Measurements from ENCODE around the gene ADAMTS15. TPM values are rescaled to one million over a fixed set of nuclear protein-coding genes. Genes with fewer than 3 reads are reported as not detected.
"Not testable (repeated sequence)": the region's sequence is repeated elsewhere in the genome, so short reads cannot be mapped to it uniquely, and the experiment has no call there.

Gene ADAMTS15
- total RNA-seq, 3 donors from 2014 or later, result not detected

DNA sequence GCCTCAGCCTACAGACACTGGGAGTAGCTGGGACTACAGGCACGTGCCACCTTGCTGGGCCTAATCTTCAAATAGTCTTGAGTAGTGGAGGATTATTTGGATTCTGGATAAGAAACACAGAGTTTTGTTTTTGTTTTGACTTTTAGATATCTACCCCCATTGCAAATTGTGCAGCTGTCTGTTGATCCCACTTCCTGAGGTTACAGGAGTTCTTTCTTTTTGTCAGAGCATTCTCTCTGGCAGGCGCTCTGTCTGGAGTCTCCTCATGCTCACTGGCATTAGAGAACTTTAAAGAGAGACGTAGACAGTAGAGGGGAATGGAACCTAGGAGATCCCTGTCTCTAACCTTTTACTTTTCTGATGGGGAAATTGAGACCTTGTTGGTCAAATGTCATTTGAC lies 12.3 kb upstream of the ADAMTS15 start:
- peaks cover 5% of the 10 kb centered on the region for H3K27me3 Mint-ChIP-seq (ENCODE audit: low read depth)
- H3K4me3 Mint-ChIP-seq, result no peak overlapping the region
- DNase-seq, result no peak
- H3K4me1 Mint-ChIP-seq (ENCODE audit: low read depth), result peaks cover 14% of the 10 kb centered on the region
- no peak for ATAC-seq
- no peaks in the 10 kb centered on the region for H3K36me3 Mint-ChIP-seq (ENCODE audit: insufficient read depth)
- H3K9me3 Mint-ChIP-seq, result no peaks in the 10 kb centered on the region

DNA sequence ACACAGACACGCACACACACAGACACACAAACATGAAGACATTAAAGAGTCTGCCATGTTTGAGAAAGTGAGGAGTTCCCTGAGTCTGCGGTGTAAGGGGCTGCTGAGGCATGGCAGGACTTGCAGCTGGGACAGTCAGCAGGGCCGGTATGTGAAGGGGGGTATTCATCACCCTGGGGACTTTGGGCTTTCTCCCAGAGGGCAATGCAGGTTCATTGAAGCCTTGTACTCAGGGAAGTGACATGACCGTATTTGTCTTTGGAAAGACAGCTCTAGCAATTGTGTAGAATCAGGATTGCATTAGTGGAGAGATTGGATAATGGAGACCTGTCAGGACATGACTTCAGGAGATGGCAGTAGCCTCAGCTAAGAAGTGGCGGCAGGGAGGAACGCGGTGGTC lies 10.6 kb upstream of the ADAMTS15 start:
- Mint-ChIP-seq H3K4me3 (no peak overlapping the region), H3K9me3 (no peaks in the 10 kb centered on the region), H3K4me1 (ENCODE audit: low read depth) (peaks cover 14% of the 10 kb centered on the region), H3K36me3 (ENCODE audit: insufficient read depth) (no peaks in the 10 kb centered on the region), H3K27me3 (ENCODE audit: low read depth) (peaks cover 2% of the 10 kb centered on the region)
- no peak for ATAC-seq
- no peak for DNase-seq

DNA sequence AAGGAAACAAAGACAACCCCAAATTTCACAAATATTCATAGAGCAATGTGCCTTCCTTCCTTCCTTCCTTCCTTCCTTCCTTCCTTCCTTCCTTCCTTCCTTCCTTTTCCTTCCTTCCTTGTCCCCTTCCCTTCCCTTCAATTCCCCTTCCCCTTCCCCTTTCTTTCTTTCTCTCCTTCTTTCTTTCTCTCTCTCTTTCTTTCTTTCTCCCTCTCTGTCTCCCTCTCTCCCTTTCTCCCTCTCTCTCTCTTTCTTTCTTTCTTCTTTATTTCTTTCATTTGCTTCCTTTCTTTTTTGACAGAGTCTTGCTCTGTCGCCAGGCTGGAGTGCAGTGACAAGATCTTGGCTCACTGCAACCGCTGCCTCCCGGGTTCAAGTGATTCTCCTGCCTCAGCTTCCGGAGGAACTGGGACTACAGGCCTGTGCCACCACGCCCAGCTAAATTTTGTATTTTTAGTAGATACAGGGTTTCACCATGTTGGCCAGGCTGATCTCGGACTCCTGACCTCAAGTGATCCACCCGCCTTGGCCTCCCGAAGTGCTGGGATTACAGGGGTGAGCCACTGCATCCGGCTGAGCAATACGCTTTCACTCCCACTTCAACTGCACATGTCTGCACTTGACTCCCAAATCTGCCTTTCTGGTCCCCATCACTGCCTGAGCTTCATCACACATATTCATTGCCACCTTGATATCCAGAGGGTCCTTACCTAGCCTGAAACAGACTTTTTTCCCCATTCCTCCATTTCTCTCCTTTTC lies 9.9 kb upstream of the ADAMTS15 start:
- H3K27me3 Mint-ChIP-seq (ENCODE audit: low read depth); ATAC-seq; H3K9me3 Mint-ChIP-seq; H3K36me3 Mint-ChIP-seq (ENCODE audit: insufficient read depth); H3K4me3 Mint-ChIP-seq; DNase-seq: not testable (repeated sequence)
- H3K4me1 Mint-ChIP-seq (ENCODE audit: low read depth), result peaks cover 14% of the 10 kb centered on the region

DNA sequence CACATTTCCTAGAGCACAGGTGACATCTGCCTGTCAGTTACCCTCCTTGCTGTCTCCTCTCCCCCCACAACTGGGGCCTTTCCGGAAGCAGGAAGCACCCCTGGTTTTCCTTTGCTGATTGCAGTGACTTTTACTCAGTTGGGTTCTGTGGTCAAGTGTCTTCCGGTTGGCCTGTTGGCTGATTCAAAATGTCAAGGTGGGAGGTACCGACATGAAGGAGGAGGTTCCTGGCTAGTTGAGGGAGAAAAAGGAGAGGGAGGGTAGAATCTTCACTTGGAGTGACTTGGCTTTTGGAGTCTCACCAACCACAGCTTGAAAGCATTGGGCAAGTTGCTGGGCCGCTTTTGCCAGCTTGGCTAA lies 9.3 kb upstream of the ADAMTS15 start:
- H3K4me1 Mint-ChIP-seq (ENCODE audit: low read depth), result peaks cover 14% of the 10 kb centered on the region
- no peaks in the 10 kb centered on the region for H3K9me3 Mint-ChIP-seq
- H3K27me3 Mint-ChIP-seq (ENCODE audit: low read depth), result no peaks in the 10 kb centered on the region
- H3K36me3 Mint-ChIP-seq (ENCODE audit: insufficient read depth), result no peaks in the 10 kb centered on the region
- ATAC-seq, result no peak
- H3K4me3 Mint-ChIP-seq, result no peak overlapping the region
- DNase-seq, result no peak

DNA sequence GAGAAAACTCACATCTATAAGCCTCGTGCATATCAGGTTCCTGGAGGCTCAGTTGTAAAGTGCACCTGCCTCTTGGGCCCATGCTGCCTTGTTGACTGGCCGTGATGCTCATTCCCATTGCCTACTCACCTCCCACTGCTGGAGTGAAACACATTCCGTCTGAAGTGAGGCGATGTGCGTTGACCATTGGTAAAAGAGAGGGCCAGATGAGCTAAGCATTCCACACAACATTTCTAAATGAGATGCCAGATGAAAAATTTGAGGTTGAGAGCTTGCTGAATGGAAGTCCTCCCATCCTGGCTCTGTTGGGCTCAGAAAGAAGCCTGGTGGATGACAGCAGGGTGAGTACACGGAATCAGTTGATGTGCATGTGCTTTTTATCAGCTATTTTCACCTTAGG lies 8.6 kb upstream of the ADAMTS15 start:
- DNase-seq (no peak), ATAC-seq (no peak)
- Mint-ChIP-seq H3K9me3 (no peaks in the 10 kb centered on the region), H3K4me1 (ENCODE audit: low read depth) (peaks cover 14% of the 10 kb centered on the region), H3K27me3 (ENCODE audit: low read depth) (peaks cover 6% of the 10 kb centered on the region), H3K36me3 (ENCODE audit: insufficient read depth) (no peaks in the 10 kb centered on the region), H3K4me3 (no peak overlapping the region)

DNA sequence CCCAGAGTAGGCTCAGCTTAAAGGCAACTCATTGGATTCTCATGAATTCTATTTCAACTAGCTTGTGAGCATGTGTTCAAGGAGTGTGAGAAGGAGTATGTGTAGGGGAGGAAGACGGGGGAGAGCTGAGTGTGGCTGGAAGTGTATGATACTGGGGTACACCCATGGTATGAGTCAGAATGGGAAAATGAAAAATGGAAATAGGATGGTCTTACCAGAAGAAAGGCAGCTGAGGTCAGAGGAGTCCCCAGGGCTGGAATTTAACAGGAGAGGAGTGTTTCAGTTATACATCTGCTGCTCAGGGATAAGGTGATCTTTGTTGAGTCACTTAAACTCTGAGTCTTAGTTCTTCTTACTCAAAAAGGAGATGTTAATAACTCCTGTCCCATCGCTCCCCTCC lies 6.7 kb upstream of the ADAMTS15 start:
- DNase-seq (no peak), ATAC-seq (no peak)
- Mint-ChIP-seq H3K4me1 (ENCODE audit: low read depth) (peaks cover 14% of the 10 kb centered on the region), H3K9me3 (no peaks in the 10 kb centered on the region), H3K4me3 (no peak overlapping the region), H3K27me3 (ENCODE audit: low read depth) (peaks cover 10% of the 10 kb centered on the region), H3K36me3 (ENCODE audit: insufficient read depth) (no peaks in the 10 kb centered on the region)

DNA sequence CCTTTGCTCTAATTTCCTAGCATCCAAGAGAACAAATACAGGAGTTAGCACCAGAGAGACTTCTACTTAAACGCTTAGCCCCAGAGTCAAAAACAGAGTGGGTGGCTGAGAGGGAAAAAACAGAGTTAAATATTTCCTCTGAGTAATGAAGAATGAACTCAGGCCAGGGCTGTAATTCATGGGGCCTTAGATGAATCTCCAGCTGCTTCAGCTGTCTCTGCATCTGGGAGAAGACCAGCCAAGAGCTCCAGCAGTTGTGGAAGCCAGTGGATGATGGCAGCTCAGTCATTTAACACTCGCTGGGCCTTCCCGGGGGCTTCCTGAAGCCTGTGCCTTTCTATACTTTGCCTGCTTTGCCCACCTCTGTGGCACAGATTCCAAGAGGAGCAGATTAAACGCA lies 5.7 kb upstream of the ADAMTS15 start:
- no peak for ATAC-seq
- Mint-ChIP-seq H3K4me1 (ENCODE audit: low read depth) (peaks cover 14% of the 10 kb centered on the region), H3K4me3 (no peak overlapping the region), H3K27me3 (ENCODE audit: low read depth) (peaks cover 14% of the 10 kb centered on the region), H3K9me3 (no peaks in the 10 kb centered on the region), H3K36me3 (ENCODE audit: insufficient read depth) (no peaks in the 10 kb centered on the region)
- no peak for DNase-seq

DNA sequence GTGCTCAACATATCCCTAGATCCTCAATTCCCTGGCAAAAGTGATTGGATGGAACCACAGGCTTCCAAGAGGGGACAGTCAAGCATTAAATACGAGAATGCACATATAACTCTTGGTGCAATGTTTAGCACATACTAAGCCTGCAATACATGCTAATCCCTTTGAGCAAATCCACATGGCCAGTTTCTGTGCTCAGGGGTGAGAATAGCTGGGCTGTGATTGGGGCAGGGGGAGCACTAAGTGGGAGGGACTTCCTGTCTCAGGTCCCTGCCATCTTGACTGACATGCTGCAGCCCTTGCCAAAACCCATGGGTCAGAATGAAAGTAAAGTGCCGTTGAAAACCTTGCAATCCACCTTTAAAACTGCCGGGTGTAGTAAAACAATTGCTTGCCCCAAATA lies 2.7 kb upstream of the ADAMTS15 start:
- no peaks in the 10 kb centered on the region for H3K36me3 Mint-ChIP-seq (ENCODE audit: insufficient read depth)
- H3K4me3 Mint-ChIP-seq, result no peak overlapping the region
- peaks cover 5% of the 10 kb centered on the region for H3K4me1 Mint-ChIP-seq (ENCODE audit: low read depth)
- H3K27me3 Mint-ChIP-seq (ENCODE audit: low read depth), result peaks cover 36% of the 10 kb centered on the region
- ATAC-seq (no peak), DNase-seq (no peak)
- H3K9me3 Mint-ChIP-seq, result no peaks in the 10 kb centered on the region

DNA sequence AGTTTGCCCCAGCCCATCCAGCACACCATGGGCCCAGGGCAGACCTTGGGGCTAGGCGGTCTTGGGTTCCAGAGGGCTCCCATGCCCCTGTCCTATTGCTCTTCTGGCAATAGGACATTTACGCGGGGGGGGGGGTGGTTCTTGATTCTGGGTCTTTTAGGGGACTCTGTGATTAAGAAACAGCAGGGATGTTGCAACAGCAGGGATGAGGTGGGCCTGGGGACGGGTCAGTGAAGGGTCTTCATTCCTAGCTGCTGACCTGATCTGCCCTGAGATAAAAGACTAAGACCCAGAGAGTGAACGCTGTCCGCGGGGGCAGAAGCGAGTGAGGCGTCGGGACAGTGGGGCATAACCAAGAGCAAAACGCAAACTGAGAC lies 418 bp upstream of the ADAMTS15 start:
- Mint-ChIP-seq H3K4me1 (ENCODE audit: low read depth) (peaks cover 5% of the 10 kb centered on the region), H3K27me3 (ENCODE audit: low read depth) (peaks cover 47% of the 10 kb centered on the region), H3K9me3 (no peaks in the 10 kb centered on the region), H3K36me3 (ENCODE audit: insufficient read depth) (no peaks in the 10 kb centered on the region), H3K4me3 (no peak overlapping the region)
- no peak for DNase-seq
- no peak for ATAC-seq

DNA sequence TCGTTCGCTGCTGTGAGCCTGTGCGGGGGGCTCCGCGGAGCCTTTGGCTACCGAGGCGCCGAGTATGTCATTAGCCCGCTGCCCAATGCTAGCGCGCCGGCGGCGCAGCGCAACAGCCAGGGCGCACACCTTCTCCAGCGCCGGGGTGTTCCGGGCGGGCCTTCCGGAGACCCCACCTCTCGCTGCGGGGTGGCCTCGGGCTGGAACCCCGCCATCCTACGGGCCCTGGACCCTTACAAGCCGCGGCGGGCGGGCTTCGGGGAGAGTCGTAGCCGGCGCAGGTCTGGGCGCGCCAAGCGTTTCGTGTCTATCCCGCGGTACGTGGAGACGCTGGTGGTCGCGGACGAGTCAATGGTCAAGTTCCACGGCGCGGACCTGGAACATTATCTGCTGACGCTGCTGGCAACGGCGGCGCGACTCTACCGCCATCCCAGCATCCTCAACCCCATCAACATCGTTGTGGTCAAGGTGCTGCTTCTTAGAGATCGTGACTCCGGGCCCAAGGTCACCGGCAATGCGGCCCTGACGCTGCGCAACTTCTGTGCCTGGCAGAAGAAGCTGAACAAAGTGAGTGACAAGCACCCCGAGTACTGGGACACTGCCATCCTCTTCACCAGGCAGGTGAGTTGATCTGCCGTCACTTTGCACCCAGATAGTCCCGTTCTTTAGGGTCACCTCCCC lies 1.0 kb downstream of the ADAMTS15 start:
- Mint-ChIP-seq H3K36me3 (ENCODE audit: insufficient read depth) (no peaks in the 10 kb centered on the region), H3K4me1 (ENCODE audit: low read depth) (peaks cover 5% of the 10 kb centered on the region), H3K9me3 (no peaks in the 10 kb centered on the region), H3K27me3 (ENCODE audit: low read depth) (peaks cover 50% of the 10 kb centered on the region), H3K4me3 (peak overlapping the region; percentile 4)
- DNase-seq (no peak), ATAC-seq (peak in 1 of 2 donors; percentile 7)

DNA sequence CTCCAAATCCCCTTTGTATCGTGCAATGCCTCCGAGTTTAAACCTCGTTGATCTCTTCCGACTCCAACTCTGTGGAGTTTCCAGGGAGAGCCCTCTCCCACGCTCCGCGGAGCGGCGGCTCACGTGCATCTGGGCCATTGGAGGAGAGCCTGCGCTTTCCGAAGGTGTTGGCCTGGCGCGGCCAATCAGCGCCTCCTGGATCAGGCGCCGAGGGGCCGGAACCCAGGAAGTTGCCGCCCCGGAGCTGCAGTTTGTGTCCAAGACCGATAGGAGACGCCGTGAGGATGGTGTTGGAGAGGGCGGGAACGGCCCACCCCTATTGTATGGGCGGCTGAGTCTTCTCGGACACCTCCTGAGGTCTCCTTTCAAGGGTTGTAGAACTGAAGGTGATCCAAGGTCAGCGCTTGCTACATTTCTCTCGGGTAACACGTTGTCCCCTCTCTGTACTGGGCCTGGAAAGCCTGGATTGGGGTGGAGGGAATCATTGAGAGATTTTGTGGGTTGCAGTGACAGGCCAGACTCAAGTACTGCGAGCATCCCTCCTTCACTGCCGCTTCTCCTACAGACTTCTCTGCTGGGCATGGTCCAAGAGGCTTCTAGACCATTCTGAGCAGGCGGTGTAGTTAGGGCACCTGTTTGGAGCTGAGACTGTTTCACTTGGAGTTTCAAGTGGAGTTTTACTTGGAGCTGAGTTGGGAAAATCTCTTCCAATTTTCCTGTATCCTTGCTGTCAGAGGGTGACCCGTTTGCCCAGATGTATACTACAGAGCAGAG lies 1.7 kb downstream of the ADAMTS15 start:
- Mint-ChIP-seq H3K4me1 (ENCODE audit: low read depth) (peaks cover 5% of the 10 kb centered on the region), H3K27me3 (ENCODE audit: low read depth) (peaks cover 51% of the 10 kb centered on the region), H3K9me3 (no peaks in the 10 kb centered on the region), H3K4me3 (no peak overlapping the region), H3K36me3 (ENCODE audit: insufficient read depth) (no peaks in the 10 kb centered on the region)
- no peak for ATAC-seq
- DNase-seq, result no peak

DNA sequence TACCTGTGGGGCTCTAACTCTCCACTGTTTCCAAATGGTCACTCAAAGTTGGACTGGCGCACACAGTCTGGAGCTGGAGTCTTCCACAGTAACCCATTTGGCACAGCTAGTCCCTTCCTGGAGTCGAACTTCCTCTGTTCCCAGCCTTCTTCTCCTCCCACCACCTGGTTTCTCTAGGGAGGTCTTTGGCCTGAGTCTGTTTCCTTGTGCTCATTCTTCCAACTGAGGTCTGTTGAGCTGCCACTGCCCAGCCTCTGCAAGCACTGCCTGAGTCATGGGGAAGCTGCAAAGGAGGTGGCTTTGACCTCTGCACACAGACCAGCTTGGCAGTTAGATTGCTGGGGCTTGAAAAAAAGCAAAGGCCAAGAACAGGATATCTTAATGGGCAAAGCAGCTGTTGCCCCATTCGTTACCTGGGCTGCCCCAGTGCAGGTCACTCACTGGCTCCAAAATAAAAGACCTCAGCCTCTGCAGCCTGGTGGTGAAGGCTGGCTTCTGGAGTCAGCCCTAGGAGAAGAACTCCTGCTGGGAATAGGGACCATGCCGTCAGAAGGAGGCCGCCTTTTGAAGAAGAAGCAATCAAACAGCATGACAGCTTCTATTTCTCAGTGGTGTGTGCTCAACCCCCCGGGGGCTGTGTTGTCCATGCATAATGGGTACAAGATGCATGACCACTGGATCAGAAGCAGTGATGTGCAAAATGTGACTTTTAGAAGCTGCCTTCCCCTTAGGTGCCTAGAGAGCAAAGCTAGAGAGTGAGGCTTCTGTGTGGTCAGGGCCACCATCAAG lies 3.0 kb downstream of the ADAMTS15 start:
- DNase-seq, result no peak
- Mint-ChIP-seq H3K27me3 (ENCODE audit: low read depth) (peaks cover 50% of the 10 kb centered on the region), H3K36me3 (ENCODE audit: insufficient read depth) (no peaks in the 10 kb centered on the region)

DNA sequence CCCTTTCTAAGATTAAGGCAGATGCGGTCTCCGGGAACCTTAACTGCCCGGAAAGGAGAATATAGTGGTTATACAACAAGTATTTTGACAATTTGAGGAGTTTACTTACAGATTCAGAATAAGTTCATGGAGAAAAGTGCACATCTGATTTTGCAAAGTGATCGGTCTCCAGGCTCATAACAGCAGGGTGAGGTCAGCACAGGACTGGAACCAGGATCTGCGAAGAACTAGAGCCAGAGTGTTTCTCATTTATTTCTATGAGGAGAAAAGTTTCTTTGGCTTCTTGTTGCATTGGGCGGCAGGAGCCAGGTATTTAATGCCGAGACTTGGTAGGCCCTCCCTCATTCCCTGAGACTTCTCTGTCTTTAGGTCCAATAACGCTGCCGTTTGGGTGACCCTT lies 3.7 kb downstream of the ADAMTS15 start:
- Mint-ChIP-seq H3K9me3 (no peaks in the 10 kb centered on the region), H3K4me1 (ENCODE audit: low read depth) (peaks cover 5% of the 10 kb centered on the region), H3K27me3 (ENCODE audit: low read depth) (peaks cover 49% of the 10 kb centered on the region), H3K4me3 (no peak overlapping the region), H3K36me3 (ENCODE audit: insufficient read depth) (no peaks in the 10 kb centered on the region)
- ATAC-seq (no peak), DNase-seq (no peak)

More for the DNA sequence above, 3.0 kb downstream of the ADAMTS15 start:
- no peak for ATAC-seq
- peaks cover 5% of the 10 kb centered on the region for H3K4me1 Mint-ChIP-seq (ENCODE audit: low read depth)
- no peak overlapping the region for H3K4me3 Mint-ChIP-seq
- no peaks in the 10 kb centered on the region for H3K9me3 Mint-ChIP-seq

DNA sequence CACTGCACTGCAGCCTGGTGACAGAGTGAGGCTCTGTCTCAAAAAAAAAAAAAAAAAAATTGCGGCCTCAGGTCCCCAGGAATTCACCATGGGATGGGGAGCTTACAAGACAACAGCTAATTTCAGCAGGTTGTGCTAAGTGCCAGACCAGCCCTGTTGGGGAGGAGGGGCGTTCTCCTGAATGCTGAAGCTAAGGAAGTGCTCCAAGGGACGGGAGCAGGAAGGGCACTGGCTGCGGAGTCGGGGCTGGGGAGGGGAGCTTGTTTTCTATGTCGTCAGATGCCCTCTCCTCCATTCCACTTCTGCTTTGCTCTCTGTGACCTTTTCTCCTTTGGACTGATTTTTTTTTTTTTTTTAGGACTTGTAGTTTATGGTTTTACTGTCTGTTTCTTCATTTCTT lies 4.5 kb downstream of the ADAMTS15 start:
- Mint-ChIP-seq H3K36me3 (ENCODE audit: insufficient read depth) (no peaks in the 10 kb centered on the region), H3K9me3 (no peaks in the 10 kb centered on the region), H3K4me3 (no peak overlapping the region), H3K4me1 (ENCODE audit: low read depth) (peaks cover 5% of the 10 kb centered on the region), H3K27me3 (ENCODE audit: low read depth) (peaks cover 44% of the 10 kb centered on the region)
- DNase-seq, result no peak
- ATAC-seq, result no peak

Measured in activated T-cell treated with anti-CD3 and anti-CD28 coated beads, Interleukin-2, amount 50 U/mL, for 4 hours (primary cell).